Lower leg skin (tissue), 4 donors: ENCODE results near the gene SP3. TPM values are rescaled to one million over a fixed set of nuclear protein-coding genes. Genes with fewer than 3 reads are reported as not detected.

Experiments
- DNase-seq, 2 donors: peaks; one replicate each; pipeline ENCODE4 v3.0.0-alpha.2; 2019; ENCODE audit warnings: low spot score in 2 of 2
- H3K4me3 ChIP-seq: fragments of 200-600 bp; sonication (generic); 2 replicates; pipeline ENCODE4 v1.5.1; 2017; ENCODE audit warnings: mild to moderate bottlenecking, low read depth; ENCODE audit not compliant: poor library complexity, severe bottlenecking
- CTCF ChIP-seq, 3 donors: fragments of 450-650 bp; IDR thresholded peaks; one replicate each; pipeline ENCODE4 v1.5.1; 2016; ENCODE audit warnings: antibody characterized with exemption in 3 of 3, mild to moderate bottlenecking in 3 of 3, moderate library complexity in 2 of 3
- POLR2A ChIP-seq, 2 donors: fragments of 450-650 bp; IDR thresholded peaks; one replicate each; pipeline ENCODE4 v1.6.1; 2016 to 2017; ENCODE audit warnings: antibody characterized with exemption in 2 of 2, mild to moderate bottlenecking in 1 of 2, moderate library complexity in 1 of 2
- WGBS, 2 donors: methylation state at CpG; one replicate each; pipeline ENCODE4 v1.1.5; 2018; 5-methylcytosine and 5-hydroxymethylcytosine counted together
- intact Hi-C: fragments of 100-400 bp; cut with DNase I; formaldehyde crosslinking; loops from one replicate; pipeline ENCODE4 v1.15.0; 2023; ENCODE audit warnings: low total_unique reads
- total RNA-seq, 4 donors: library from RNA; depleted of rRNA; stranded (reverse); fragments of >200 nt; gene quantifications; one replicate each; pipeline ENCODE4 v1.1.0, GENCODE V29; 2016

SP3 gene
- total RNA-seq = 100 to 1,000 TPM in 3 of 4 donors, 10 to 100 TPM in 1; 99.1 to 209 (median 124) TPM

- WGBS, 2 donors = 0 to 1% methylated on average over 15 to 37 of the region's 52 CpGs
- TF ChIP-seq CTCF (IDR thresholded peaks at IDR 0.05) = no peak
- peak in 1 of 2 donors; percentile 85 for TF ChIP-seq POLR2A (IDR thresholded peaks at IDR 0.05)
- peak within 1 kb of the TSS; percentile 90 for H3K4me3 ChIP-seq
- DNase-seq = peak; percentile 95 to 99
- intact Hi-C loops = no loop called here
Measured at GRCh38 chr2:173965372-173966025, at the start of gene SP3. TSS of gene SP3 (minus strand) at chr2:173965373. CDS start at chr2:173965171, 202 bp downstream.

GRCh38 chr2:174014699-174015070 lies 49.5 kb upstream of the SP3 start:
- 57 to 58% methylated on average over 2 of the region's 2 CpGs for WGBS, 2 donors
- no peak overlapping the region for H3K4me3 ChIP-seq
- DNase-seq = no peak
- intact Hi-C loops = no loop called here
- TF ChIP-seq CTCF (IDR thresholded peaks at IDR 0.05) (no peak), POLR2A (IDR thresholded peaks at IDR 0.05) (no peak)

GRCh38 chr2:174014011-174014698 lies 49.0 kb upstream of the SP3 start:
- WGBS, 2 donors = 42 to 48% methylated on average over 6 of the region's 6 CpGs
- no peak for TF ChIP-seq CTCF (IDR thresholded peaks at IDR 0.05)
- no peak for TF ChIP-seq POLR2A (IDR thresholded peaks at IDR 0.05)
- intact Hi-C loops = no loop called here
- no peak for DNase-seq
- no peak overlapping the region for H3K4me3 ChIP-seq

GRCh38 chr2:174013315-174013751 lies 48.2 kb upstream of the SP3 start:
- DNase-seq = peak; percentile 47 to 92
- intact Hi-C loops = no loop called here
- WGBS, 2 donors = 16 to 29% methylated on average over 17 of the region's 17 CpGs
- TF ChIP-seq CTCF (IDR thresholded peaks at IDR 0.05) (no peak), POLR2A (IDR thresholded peaks at IDR 0.05) (peak in 1 of 2 donors; percentile 1)
- peak overlapping the region; percentile 33 for H3K4me3 ChIP-seq

GRCh38 chr2:174012347-174013314 lies 47.5 kb upstream of the SP3 start:
- TF ChIP-seq CTCF (IDR thresholded peaks at IDR 0.05) = no peak
- no peak for TF ChIP-seq POLR2A (IDR thresholded peaks at IDR 0.05)
- 12 to 14% methylated on average over 50 to 52 of the region's 56 CpGs for WGBS, 2 donors
- intact Hi-C loops = no loop called here
- H3K4me3 ChIP-seq = peak overlapping the region; percentile 33
- peak; percentile 82 to 96 for DNase-seq
